ENCODE results near the gene ANTKMT. TPM values are rescaled to one million over a fixed set of nuclear protein-coding genes. Genes with fewer than 3 reads are reported as not detected.

The ANTKMT gene
- total RNA-seq, 1 experiment from 2014 or later: 49.6 TPM

GRCh38 chr16:703406-703805 is 17.5 kb upstream of the ANTKMT start:
- BruUV-seq (replicated peaks): no TSS peak
- Mint-ChIP-seq H3K9me3 (ENCODE audit: low read depth, unreplicated experiment) (no peaks in the 10 kb centered on the region), H3K36me3 (ENCODE audit: insufficient read depth, unreplicated experiment) (peaks cover 9% of the 10 kb centered on the region), H3K4me3 (ENCODE audit: low read depth, unreplicated experiment) (no peak overlapping the region), H3K4me1 (ENCODE audit: low read depth, unreplicated experiment) (peaks cover 6% of the 10 kb centered on the region), H3K27me3 (ENCODE audit: unreplicated experiment) (peaks cover 90% of the 10 kb centered on the region), H3K27ac (ENCODE audit: unreplicated experiment) (no peak overlapping the region)
- TF ChIP-seq CTCF (IDR thresholded peaks at IDR 0.05; ENCODE audit: unreplicated experiment): no peak
- CTCF ChIA-PET: interaction anchor here (0.6 kb wide), 1 partner anchor 1447 kb away, joined by 4 read pairs; no protein-coding TSS in a partner anchor
- no peak for DNase-seq
- intact Hi-C loops (cut with micrococcal nuclease; ENCODE audit: unreplicated experiment): no loop called here

GRCh38 chr16:704047-704446 is 16.9 kb upstream of the ANTKMT start:
- no peak for TF ChIP-seq CTCF (IDR thresholded peaks at IDR 0.05; ENCODE audit: unreplicated experiment)
- Mint-ChIP-seq H3K27me3 (ENCODE audit: unreplicated experiment) (peaks cover 90% of the 10 kb centered on the region), H3K27ac (ENCODE audit: unreplicated experiment) (no peak overlapping the region), H3K36me3 (ENCODE audit: insufficient read depth, unreplicated experiment) (peaks cover 9% of the 10 kb centered on the region), H3K9me3 (ENCODE audit: low read depth, unreplicated experiment) (no peaks in the 10 kb centered on the region), H3K4me3 (ENCODE audit: low read depth, unreplicated experiment) (no peak overlapping the region), H3K4me1 (ENCODE audit: low read depth, unreplicated experiment) (peaks cover 6% of the 10 kb centered on the region)
- CTCF ChIA-PET: no interaction called here
- no peak for DNase-seq
- intact Hi-C loops (cut with micrococcal nuclease; ENCODE audit: unreplicated experiment): no loop called here
- no TSS peak for BruUV-seq (replicated peaks)

GRCh38 chr16:704552-705380 is 16.2 kb upstream of the ANTKMT start:
- DNase-seq: no peak
- Mint-ChIP-seq H3K9me3 (ENCODE audit: low read depth, unreplicated experiment) (no peaks in the 10 kb centered on the region), H3K27ac (ENCODE audit: unreplicated experiment) (no peak overlapping the region), H3K36me3 (ENCODE audit: insufficient read depth, unreplicated experiment) (peaks cover 9% of the 10 kb centered on the region), H3K4me1 (ENCODE audit: low read depth, unreplicated experiment) (peaks cover 6% of the 10 kb centered on the region), H3K4me3 (ENCODE audit: low read depth, unreplicated experiment) (no peak overlapping the region), H3K27me3 (ENCODE audit: unreplicated experiment) (peaks cover 90% of the 10 kb centered on the region)
- no TSS peak for BruUV-seq (replicated peaks)
- intact Hi-C loops (cut with micrococcal nuclease; ENCODE audit: unreplicated experiment): no loop called here
- no peak for TF ChIP-seq CTCF (IDR thresholded peaks at IDR 0.05; ENCODE audit: unreplicated experiment)
- CTCF ChIA-PET: interaction anchor here (0.5 kb wide), 1 partner anchor 260 kb away, joined by 7 read pairs; no protein-coding TSS in a partner anchor

GRCh38 chr16:705431-706188 is 15.3 kb upstream of the ANTKMT start, which contains the start of gene FBXL16:
Gene FBXL16, minus strand, starts transcription at chr16:705801. Its CDS starts 8,396 bp downstream, at chr16:697405.
- H3K4me1 Mint-ChIP-seq (ENCODE audit: low read depth, unreplicated experiment): peaks cover 6% of the 10 kb centered on the region
- no peak within 1 kb of the TSS for H3K4me3 Mint-ChIP-seq (ENCODE audit: low read depth, unreplicated experiment)
- CTCF ChIA-PET: interaction anchor here (0.5 kb wide), 1 partner anchor 259 kb away, joined by 7 read pairs; no protein-coding TSS in a partner anchor
- DNase-seq: no peak
- BruUV-seq (replicated peaks): no TSS peak
- no peak for TF ChIP-seq CTCF (IDR thresholded peaks at IDR 0.05; ENCODE audit: unreplicated experiment)
- intact Hi-C loops (cut with micrococcal nuclease; ENCODE audit: unreplicated experiment): no loop called here
- H3K27me3 Mint-ChIP-seq (ENCODE audit: unreplicated experiment): peaks cover 90% of the 10 kb centered on the region
- H3K27ac Mint-ChIP-seq (ENCODE audit: unreplicated experiment): no peak within 1 kb of the TSS
- H3K9me3 Mint-ChIP-seq (ENCODE audit: low read depth, unreplicated experiment): no peaks in the 10 kb centered on the region
- peaks cover 9% of the 10 kb centered on the region for H3K36me3 Mint-ChIP-seq (ENCODE audit: insufficient read depth, unreplicated experiment)

Data from Calu3 (cell line).